ENCODE results near the gene WDR1. TPM values are rescaled to one million over a fixed set of nuclear protein-coding genes. Genes with fewer than 3 reads are reported as not detected.

The WDR1 gene
- polyA plus RNA-seq, 1 of the 3 experiments (the other 2 are of a cell fraction), result 310 TPM

GRCh38 chr4:10135260-10135659 lies 18.7 kb upstream of the WDR1 start:
- CTCF ChIA-PET, result interaction anchor here (0.6 to 1.4 kb wide), 2 partner anchors 15 to 23 kb away, joined by 3 read pairs; no protein-coding TSS in a partner anchor
- 0% methylated on average over 2 of the region's 3 CpGs for WGBS (ENCODE audit: low lambda C conversion rate)
- POLR2A ChIA-PET, result no interaction called here

DNA sequence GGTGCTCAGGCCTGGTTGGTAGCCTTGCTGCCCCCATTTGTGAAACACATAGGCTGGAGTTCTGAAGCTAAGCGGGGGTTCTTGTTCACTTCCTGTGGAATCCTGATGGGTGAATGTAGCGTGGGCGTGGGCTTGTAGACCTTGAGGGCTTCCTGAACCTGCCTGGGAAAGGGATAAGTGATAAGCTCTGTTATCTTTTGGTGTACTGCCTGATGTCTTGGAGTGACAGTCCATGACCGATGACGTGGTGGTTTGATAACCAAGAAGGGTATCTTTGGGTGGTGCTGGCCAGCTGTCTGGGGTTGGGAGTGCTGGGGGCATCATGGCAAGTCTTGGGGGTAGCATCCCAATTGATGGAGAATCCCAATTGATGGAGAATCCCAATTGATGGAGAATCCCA lies 17.5 kb upstream of the WDR1 start:
- Histone ChIP-seq H3K79me2 (ENCODE audit: insufficient read depth) (no peaks in the 10 kb centered on the region), H3K27ac (ENCODE audit: low read depth in 2 of 2, low read length in 1 of 2) (no peak overlapping the region), H3K27me3 (ENCODE audit: insufficient read depth) (no peaks in the 10 kb centered on the region; the same call in 1 of the 2 replicates), H3K9me3 (no peaks in the 10 kb centered on the region), H3K9me2 (no peaks in the 10 kb centered on the region), H3F3A (replicated peaks; ENCODE audit: insufficient read depth) (no peaks in the 10 kb centered on the region), H3K9ac (no peak overlapping the region), H3K4me3 (ENCODE audit: low read depth in 2 of 2, low read length in 1 of 2) (no peak overlapping the region), H3K36me3 (replicated peaks in 1 of 2; ENCODE audit: control insufficient read depth in 1 of 2, insufficient read depth in 2 of 2, low read length in 1 of 2) (no peaks in the 10 kb centered on the region), H4K20me1 (ENCODE audit: insufficient read depth) (no peaks in the 10 kb centered on the region), H2AFZ (ENCODE audit: low read depth) (no peak overlapping the region), H3K4me1 (ENCODE audit: control insufficient read depth in 1 of 2, insufficient read depth in 2 of 2, low read depth in 1 of 2, low read length in 1 of 2) (peaks cover 0 to 3% of the 10 kb centered on the region in 2 experiments; a peak in 1 of 4 replicates), H3K4me2 (no peak overlapping the region)
- ChIA-PET POLR2A (no interaction called here), CTCF (no interaction called here)
- no peak for DNase-seq
- 33% methylated on average over 5 of the region's 5 CpGs for WGBS (ENCODE audit: low lambda C conversion rate)
- TF ChIP-seq, protein P1, sequence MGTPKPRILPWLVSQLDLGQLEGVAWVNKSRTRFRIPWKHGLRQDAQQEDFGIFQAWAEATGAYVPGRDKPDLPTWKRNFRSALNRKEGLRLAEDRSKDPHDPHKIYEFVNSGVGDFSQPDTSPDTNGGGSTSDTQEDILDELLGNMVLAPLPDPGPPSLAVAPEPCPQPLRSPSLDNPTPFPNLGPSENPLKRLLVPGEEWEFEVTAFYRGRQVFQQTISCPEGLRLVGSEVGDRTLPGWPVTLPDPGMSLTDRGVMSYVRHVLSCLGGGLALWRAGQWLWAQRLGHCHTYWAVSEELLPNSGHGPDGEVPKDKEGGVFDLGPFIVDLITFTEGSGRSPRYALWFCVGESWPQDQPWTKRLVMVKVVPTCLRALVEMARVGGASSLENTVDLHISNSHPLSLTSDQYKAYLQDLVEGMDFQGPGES (IDR thresholded peaks at IDR 0.05; ENCODE audit: low read depth, low read length), result no peak
- TF ChIP-seq PBX3 (IDR thresholded peaks at IDR 0.05) (no peak), EP300 (IDR thresholded peaks at IDR 0.05; ENCODE audit: borderline replicate concordance in 1 of 2, low read depth in 1 of 2, low read length in 1 of 2) (no peak), CTCF (IDR thresholded peaks at IDR 0.05) (no peak), GATA2 (CRISPR knock-in tag; IDR thresholded peaks at IDR 0.05) (no peak), RAD21 (IDR thresholded peaks at IDR 0.05; ENCODE audit: low read length) (no peak), POLR2AphosphoS5 (IDR thresholded peaks at IDR 0.05; ENCODE audit: low read depth, low read length) (no peak), TCF12 (IDR thresholded peaks at IDR 0.05) (no peak), JUND (IDR thresholded peaks at IDR 0.05) (no peak), SMC3 (IDR thresholded peaks at IDR 0.05; ENCODE audit: low read depth, low read length) (no peak), ELF1 (IDR thresholded peaks at IDR 0.05) (no peak), FOXM1 (IDR thresholded peaks at IDR 0.05; ENCODE audit: low read depth) (no peak), TEAD4 (IDR thresholded peaks at IDR 0.05; ENCODE audit: borderline replicate concordance, insufficient read depth) (no peak), FOSL2 (IDR thresholded peaks at IDR 0.05; ENCODE audit: borderline replicate concordance, low read depth) (no peak), RCOR1 (IDR thresholded peaks at IDR 0.05; ENCODE audit: low read length) (no peak)
- TF ChIP-seq, protein P2, sequence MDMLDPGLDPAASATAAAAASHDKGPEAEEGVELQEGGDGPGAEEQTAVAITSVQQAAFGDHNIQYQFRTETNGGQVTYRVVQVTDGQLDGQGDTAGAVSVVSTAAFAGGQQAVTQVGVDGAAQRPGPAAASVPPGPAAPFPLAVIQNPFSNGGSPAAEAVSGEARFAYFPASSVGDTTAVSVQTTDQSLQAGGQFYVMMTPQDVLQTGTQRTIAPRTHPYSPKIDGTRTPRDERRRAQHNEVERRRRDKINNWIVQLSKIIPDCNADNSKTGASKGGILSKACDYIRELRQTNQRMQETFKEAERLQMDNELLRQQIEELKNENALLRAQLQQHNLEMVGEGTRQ (IDR thresholded peaks at IDR 0.05; ENCODE audit: borderline replicate concordance, low read depth, low read length), result no peak

More at GRCh38 chr4:10135260-10135659, 18.7 kb upstream of the WDR1 start:
- Histone ChIP-seq H3K27me3 (ENCODE audit: insufficient read depth) (no peaks in the 10 kb centered on the region; the same call in 1 of the 2 replicates), H3K9ac (no peak overlapping the region), H3K9me3 (no peaks in the 10 kb centered on the region), H3K4me1 (ENCODE audit: control insufficient read depth in 1 of 2, insufficient read depth in 2 of 2, low read depth in 1 of 2, low read length in 1 of 2) (peaks cover 0 to 3% of the 10 kb centered on the region in 2 experiments; a peak in 1 of 4 replicates), H3K4me3 (ENCODE audit: low read depth in 2 of 2, low read length in 1 of 2) (no peak overlapping the region), H3K4me2 (no peak overlapping the region), H2AFZ (ENCODE audit: low read depth) (no peak overlapping the region), H3F3A (replicated peaks; ENCODE audit: insufficient read depth) (no peaks in the 10 kb centered on the region), H4K20me1 (ENCODE audit: insufficient read depth) (no peaks in the 10 kb centered on the region), H3K9me2 (no peaks in the 10 kb centered on the region), H3K27ac (ENCODE audit: low read depth in 2 of 2, low read length in 1 of 2) (no peak overlapping the region), H3K79me2 (ENCODE audit: insufficient read depth) (no peaks in the 10 kb centered on the region), H3K36me3 (replicated peaks in 1 of 2; ENCODE audit: control insufficient read depth in 1 of 2, insufficient read depth in 2 of 2, low read length in 1 of 2) (no peaks in the 10 kb centered on the region)
- DNase-seq, result no peak
- TF ChIP-seq YY1 (IDR thresholded peaks at IDR 0.05; ENCODE audit: low read depth) (no peak), PBX3 (IDR thresholded peaks at IDR 0.05) (no peak), MXI1 (IDR thresholded peaks at IDR 0.05; ENCODE audit: low read depth, low read length) (no peak), GABPA (IDR thresholded peaks at IDR 0.05; ENCODE audit: low read depth) (no peak), RCOR1 (IDR thresholded peaks at IDR 0.05; ENCODE audit: low read length) (no peak), ELF1 (IDR thresholded peaks at IDR 0.05) (no peak), NFIC (IDR thresholded peaks at IDR 0.05; ENCODE audit: borderline replicate concordance) (no peak), FOXM1 (IDR thresholded peaks at IDR 0.05; ENCODE audit: low read depth) (no peak)
- TF ChIP-seq, protein P2 (IDR thresholded peaks at IDR 0.05; ENCODE audit: borderline replicate concordance, low read depth, low read length), result no peak

Measured in SK-N-SH (cell line).